ENCODE measurements around the gene SFMBT1.

DNA sequence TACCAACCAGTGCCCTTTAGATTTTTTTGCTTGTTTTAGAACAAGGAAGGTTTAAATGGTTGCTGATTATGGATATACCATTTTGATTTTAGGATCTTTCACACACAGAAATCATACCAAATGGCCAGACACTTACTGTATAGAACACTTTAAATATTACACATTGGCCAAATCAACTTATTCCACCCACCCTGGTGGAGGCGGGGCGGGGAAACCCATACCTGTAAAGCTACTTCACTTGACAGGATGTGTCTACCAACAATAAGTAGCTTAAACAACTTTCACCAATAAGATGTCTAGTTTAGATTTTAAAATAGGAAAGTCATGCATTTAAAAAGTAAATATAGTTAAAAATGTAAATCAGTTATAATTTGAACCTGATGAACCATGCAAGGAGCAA, 17.0 kb upstream of the SFMBT1 start:
- TF ChIP-seq, protein P1, sequence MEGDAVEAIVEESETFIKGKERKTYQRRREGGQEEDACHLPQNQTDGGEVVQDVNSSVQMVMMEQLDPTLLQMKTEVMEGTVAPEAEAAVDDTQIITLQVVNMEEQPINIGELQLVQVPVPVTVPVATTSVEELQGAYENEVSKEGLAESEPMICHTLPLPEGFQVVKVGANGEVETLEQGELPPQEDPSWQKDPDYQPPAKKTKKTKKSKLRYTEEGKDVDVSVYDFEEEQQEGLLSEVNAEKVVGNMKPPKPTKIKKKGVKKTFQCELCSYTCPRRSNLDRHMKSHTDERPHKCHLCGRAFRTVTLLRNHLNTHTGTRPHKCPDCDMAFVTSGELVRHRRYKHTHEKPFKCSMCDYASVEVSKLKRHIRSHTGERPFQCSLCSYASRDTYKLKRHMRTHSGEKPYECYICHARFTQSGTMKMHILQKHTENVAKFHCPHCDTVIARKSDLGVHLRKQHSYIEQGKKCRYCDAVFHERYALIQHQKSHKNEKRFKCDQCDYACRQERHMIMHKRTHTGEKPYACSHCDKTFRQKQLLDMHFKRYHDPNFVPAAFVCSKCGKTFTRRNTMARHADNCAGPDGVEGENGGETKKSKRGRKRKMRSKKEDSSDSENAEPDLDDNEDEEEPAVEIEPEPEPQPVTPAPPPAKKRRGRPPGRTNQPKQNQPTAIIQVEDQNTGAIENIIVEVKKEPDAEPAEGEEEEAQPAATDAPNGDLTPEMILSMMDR (conservative IDR thresholded peaks at IDR 0.05 in 1 of 2, IDR thresholded peaks at IDR 0.05 in 1 of 2; ENCODE audit: low read depth in 1 of 2, low read length in 2 of 2), result no peak
- TF ChIP-seq EZH2 (IDR thresholded peaks at IDR 0.05; ENCODE audit: low read length, missing control alignments), result no peak
